PFSK-1 (cell line): ENCODE measurements around the gene FADD.

ENCODE experiments used
- FOXP2 ChIP-seq: optimal IDR thresholded peaks from 2 replicates; pipeline ENCODE3; 2011; ENCODE audit warnings: borderline replicate concordance, control low read depth, inconsistent platforms; ENCODE audit not compliant: insufficient read depth; ENCODE audit errors: extremely low read length, extremely low read depth
- POLR2AphosphoS5 ChIP-seq: IDR thresholded peaks from 2 replicates; pipeline ENCODE4 v1.6.1; 2012; ENCODE audit warnings: low read depth, mild to moderate bottlenecking, control low read depth, low read length, moderate library complexity
- REST ChIP-seq, 2 experiments: IDR thresholded peaks; 2 replicates each; pipeline versions ENCODE4 v1.6.1 to v1.8.0; 2011 to 2012; ENCODE audit warnings: low read depth in 2 of 2, low read length in 2 of 2, control low read depth in 1 of 2, inconsistent platforms in 1 of 2, mild to moderate bottlenecking in 1 of 2, moderate library complexity in 1 of 2; ENCODE audit not compliant: insufficient read depth in 1 of 2
- SIN3A ChIP-seq: IDR thresholded peaks from 2 replicates; pipeline ENCODE4 v1.6.1; 2012; ENCODE audit warnings: mild to moderate bottlenecking, low read length, moderate library complexity, borderline replicate concordance; ENCODE audit not compliant: insufficient read depth

GRCh38 chr11:70169127-70169526, 34.0 kb upstream of the FADD start:
- TF ChIP-seq REST (IDR thresholded peaks at IDR 0.05; ENCODE audit: insufficient read depth in 1 of 2, low read depth in 2 of 2, low read length in 2 of 2) (no peak), SIN3A (no peak), POLR2AphosphoS5 (no peak), FOXP2 (no peak)
